KG1 (cell line): ENCODE results near the gene TRIM54.
"Not testable (repeated sequence)": the region's sequence is repeated elsewhere in the genome, so short reads cannot be mapped to it uniquely, and the experiment has no call there.

Experiments used
- DNase-seq: peaks from one replicate; lab custom pipeline; 2025; lab: John Stamatoyannopoulos, UW

The TRIM54 gene

DNA sequence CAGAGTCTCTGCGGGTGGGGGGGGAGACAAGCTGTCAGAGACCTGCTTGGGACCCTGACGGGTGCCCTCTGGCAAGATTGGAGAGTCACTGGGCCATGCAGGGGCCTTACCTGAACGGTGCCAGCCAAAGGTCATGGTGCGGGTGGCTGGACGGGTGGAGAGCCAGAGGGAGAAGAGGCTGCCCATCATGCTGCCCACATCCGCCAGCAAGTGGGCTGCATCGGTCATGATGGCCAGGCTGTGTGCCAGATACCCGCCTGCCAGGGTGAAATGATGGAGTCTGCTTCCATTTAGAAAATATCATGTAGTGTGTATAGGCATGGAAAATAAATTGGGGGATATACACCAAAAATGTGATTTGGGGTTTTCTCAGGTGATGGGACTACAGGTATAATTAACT lies 24.2 kb upstream of the TRIM54 start:
- DNase-seq, result no peak

DNA sequence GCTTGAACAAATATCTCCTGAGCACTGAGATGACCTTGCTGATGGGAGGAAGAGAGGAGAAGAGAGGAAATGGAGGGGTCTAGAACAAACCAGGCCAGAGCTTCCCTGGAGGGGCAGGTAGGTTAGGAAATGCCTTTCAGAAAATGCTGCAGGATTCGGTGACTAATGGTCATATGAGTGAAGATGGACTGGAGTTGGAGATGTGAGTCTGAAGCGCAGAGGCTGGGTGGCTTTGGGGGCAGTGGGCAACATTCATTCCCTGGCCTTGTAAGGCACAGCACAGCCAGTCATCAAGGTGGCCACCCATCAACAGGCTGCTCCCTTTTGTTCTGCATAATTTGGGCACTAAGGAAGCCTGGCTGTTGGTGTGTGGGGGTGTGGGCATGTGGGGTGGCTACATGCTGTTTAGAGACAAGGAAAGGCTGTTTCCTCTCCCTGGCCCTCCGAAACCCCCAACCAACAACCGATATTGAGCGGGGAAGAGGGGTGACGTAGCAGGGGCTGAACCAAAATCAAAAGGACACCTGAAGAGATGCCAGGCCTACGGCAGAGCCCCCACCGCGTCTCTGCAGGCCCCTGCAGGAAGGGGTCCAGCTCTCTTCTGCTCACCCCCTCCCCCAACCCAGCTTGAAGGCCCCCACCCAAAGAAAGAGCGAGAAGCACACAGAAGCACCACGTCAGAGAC lies 20.8 kb upstream of the TRIM54 start:
- DNase-seq, result no peak

DNA sequence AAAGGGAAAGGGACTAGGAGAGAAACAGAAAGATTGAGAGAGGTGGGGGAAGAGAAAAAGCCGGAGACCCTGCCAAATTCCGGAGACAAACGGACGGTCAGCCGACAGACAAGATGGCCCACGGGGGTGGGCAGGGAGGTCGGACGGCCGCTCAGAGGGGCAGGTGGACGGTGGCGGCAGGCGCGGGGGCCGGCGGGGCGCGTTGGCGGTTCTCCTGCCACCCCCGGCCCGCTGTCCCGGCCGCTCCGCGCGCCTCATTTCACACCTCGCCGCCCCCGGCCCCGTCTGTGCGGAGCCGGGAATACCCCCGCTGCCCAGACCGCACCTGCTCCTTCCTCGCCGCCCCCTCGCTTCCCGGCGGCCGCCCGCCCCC lies 20.3 kb upstream of the TRIM54 start:
- no peak for DNase-seq

DNA sequence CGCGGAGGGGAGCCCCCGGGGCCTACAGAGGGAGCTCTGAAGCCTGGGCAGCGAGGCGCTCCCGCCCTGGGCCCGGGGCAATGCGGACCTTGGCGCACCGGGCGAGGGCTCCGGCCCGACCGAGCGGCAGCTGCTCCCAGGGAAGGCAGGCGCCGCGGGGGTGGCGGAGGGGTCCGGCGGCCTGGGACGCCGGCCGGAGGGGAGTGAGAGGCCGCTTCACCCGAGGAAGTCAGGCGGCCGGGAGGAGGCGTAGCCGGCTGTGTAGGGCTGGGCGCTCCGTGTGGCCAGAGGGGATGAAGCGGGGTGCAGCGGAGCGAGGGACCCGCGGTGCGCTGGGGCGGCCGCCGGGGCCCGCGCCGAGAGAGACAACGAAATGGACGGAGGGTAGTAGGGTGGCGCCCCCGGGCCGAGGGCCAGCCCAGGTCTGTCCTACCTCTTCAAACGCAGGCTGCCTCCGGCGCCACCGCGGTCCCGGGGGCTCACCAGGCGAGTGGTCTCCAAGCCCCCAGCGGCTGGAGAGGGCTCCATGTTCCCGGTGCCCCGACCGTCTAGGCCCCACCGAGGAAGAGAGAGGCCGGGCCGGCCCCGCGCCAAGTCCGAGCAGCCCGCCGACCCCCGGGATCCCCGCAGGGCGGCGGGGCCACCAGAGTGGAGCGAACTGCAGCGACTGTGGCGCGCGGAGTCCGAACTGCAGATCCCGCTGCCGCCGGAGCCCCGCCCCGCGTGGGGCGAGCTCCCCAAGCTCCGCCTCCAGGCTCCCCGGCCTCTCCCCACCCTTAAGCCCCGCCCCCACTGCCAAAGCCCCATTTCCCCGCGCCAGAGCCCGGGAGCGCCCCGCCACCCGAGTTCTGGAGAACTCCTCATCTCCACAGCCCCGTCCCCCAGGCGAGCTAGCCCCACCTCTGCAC lies 19.6 kb upstream of the TRIM54 start, which contains the start of gene SLC30A3:
TSS of gene SLC30A3 (minus strand) at position 669 of the 908 bp plus-strand sequence. CDS start at position 528, 141 bp downstream.
- no peak for DNase-seq

DNA sequence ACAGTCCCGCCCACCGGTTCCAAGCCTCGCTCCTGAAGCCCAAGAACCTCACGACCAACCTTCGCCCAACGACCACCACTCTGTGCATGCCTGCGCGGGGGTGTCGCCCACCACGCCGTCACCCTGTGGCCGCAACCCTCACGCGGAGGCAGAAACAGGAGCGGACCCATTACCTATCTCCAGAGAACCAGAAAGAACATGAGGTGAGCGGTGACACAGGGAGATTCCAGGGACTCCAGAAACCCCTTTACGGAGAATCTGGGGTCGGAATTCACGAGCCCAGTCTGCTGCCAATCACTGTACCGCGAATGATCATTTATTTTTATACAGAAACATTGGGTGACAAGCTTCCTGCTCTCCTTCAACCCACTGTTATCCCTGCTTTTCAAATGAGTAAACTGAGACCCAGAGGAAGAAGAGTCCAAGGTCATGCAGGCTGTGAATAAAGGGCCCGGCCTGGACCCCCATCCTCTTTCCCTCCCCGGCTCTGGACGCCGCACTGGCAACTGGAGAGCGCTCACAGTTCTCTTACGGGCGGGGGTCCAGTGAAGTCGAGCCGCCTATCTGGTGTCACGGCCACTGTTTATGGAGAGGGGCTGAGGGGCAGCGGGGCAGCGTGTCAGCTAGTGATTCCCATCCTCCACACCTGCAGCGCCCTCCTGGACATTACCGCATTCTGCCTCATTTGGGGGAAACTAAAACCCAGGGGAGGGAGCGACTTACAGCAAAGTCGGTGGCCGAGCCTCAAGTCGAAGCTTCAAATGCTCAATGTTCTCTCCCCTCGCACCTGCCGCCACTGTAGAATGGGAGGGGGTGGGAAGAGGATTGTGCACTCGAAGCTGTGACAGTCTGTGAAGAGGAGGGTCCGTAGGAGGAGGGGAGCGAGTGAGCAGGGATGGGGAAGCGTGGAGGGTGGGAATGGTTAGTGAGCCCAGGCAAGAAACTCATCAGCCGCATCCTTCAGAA lies 18.7 kb upstream of the TRIM54 start:
- no peak for DNase-seq

DNA sequence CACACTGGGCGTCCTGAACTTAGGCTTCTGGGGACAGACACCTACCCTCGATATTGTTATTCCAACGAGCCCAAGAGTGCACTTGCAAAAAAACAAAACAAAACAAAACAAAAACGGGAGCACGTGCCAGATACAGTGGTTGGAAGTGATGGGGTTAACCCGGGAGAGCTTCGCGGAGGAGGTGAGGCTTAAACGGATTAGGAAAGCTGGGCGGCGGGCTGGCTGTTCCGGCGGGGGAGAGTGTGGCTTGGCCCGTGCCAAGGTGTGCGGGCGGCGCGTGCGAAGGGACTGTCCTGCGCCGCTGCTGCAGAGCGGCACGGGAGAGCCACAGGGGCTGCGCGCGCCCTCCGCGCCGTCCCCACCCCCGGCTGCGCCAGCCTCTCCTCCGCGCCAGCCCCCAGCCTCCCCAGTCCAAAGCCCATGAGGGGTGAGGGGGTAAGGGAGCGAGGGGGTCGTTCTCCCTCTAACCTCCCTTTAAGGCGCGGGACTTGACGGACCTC lies 17.9 kb upstream of the TRIM54 start:
- DNase-seq, result no peak

DNA sequence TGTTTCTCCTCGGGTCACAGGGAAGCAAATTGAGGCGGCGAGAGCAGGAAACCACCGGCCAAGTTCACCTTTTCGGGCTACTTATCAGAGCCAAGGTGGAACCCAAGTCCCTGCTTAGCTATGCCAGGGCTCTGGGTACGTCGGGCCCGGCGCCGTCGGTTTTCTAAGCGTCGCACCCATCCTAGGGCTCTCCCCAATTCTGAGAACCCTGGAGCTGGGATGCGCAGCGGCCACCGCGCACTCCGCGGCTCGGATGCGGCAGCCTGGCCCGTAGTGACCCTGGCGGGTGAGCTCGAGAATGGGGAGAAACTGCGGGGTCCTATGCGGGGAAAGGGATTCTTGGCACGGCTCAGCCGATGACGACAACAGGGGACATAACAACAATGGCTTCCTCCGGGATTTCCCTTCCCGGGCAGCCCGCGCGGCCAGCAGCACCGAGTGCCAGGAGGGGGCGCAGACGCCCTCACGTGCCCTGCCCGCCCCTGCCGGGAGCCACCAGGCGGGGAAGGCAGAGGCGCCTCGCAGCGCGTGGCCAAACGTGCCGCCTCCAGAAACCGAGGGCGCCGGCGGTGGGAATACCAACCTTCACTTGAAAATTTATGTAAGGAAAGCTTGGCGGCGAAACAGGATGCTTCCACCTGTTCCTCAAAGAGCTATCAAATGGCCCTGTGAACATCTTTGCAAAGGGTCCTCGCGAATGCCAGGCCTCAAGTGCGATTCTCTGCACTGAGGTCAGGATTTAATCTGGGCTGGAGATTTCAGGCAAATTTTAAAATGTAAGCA lies 17.3 kb upstream of the TRIM54 start:
- DNase-seq, result no peak

DNA sequence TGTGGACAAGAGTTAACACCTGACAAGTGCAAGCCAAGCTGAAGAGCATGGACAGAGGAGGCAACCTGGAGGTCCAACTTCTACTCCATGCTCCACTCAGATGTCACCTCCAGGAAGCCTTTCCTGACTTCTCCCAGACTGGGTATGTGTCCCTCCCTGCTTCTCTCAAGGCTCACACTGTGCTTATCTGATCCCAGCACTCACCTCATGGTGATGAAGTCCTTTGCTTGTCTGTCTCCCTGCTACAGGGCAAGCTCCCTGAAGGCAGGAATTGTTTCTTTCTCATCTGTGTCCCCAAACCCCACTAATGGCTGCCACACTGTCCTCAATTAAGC lies 16.7 kb upstream of the TRIM54 start:
- DNase-seq, result no peak

DNA sequence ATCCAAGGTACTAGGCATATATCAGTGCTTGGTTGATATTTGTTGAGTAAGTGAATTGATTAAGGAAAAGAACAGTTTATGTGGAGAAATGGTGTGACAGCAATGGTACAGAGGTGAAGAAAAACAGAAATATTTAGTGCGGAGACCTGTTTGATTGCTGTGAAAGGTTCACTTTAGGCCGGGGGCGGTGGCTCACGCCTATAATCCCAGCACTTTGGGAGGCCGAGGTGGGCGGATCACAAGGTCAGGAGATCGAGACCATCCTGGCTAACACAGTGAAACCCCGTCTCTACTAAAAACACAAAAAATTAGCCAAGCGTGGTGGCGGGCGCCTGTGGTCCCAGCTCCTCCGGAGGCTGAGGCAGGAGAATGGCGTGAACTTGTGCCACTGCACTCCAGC lies 13.9 kb upstream of the TRIM54 start:
- DNase-seq, result not testable (repeated sequence)

DNA sequence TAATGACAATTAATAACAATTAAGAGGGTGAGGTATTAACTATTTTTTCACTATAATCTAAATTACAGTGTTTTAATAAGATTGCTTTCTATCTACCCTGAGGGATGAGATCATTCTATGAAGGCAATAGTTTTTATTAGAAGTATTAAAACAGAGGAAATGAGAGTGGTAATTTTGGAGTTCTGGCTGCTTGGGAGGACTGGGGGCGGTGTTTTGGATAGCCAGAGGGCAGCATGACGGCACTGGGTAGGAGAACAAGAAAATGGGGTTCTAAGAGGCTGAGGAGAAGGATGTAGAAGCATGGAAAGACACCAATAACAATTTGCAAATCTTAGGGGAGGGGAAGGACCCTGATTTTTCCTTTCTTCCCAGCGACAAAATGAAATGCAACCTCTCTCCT lies 12.1 kb upstream of the TRIM54 start:
- DNase-seq, result no peak

DNA sequence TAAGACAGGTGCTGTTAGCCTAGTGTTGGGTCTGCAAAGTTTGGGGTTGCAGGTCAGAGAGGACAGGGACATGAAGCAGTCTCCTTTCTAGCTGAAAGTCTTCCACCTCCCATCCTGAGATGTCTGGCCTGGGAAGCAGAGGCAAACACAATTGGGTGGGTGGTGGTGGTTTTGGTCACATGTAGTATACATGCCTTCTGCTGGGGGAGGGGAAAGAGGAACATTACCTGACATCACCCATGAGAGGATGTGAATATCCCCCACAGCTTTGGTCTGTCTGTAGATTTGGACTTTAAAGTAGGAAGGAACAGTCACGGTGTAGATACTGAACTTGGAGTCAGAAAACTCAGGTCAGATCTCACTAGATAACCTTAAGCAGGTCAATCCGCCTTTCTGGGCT lies 11.6 kb upstream of the TRIM54 start:
- DNase-seq, result no peak

DNA sequence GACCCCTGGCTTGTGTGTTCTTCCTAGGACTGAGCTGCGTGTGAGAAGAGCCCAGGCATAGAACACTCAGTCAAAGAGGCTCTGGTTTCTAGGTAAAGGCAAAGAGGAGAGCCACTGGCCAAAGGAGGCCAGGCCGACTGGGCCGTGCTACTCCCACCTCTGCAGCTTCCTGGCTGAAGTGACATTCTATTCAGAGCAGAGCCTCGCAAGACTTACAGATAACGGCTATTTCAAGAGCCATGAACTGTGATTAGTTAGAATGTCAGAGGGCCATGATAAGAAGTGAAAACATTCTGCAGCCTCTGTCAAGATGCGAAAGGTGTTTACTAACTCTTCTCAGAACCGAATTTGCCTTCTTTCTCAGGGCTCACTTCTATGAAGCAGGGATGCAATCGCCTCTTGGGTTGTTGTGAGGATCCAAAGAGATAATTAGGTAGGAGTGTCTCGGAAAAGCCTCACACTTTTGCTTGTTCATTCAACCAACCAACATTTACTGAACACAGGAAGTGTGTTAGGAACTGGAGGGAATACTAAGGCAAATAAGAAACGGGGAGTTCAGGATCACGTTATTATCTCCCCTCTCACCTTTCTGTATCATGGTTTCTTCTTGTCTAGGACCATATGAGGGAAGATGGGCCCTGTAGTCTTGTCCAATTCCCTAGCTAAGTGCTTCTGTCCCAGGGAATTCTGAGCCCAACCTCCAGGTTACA lies 10.4 kb upstream of the TRIM54 start:
- DNase-seq, result no peak

DNA sequence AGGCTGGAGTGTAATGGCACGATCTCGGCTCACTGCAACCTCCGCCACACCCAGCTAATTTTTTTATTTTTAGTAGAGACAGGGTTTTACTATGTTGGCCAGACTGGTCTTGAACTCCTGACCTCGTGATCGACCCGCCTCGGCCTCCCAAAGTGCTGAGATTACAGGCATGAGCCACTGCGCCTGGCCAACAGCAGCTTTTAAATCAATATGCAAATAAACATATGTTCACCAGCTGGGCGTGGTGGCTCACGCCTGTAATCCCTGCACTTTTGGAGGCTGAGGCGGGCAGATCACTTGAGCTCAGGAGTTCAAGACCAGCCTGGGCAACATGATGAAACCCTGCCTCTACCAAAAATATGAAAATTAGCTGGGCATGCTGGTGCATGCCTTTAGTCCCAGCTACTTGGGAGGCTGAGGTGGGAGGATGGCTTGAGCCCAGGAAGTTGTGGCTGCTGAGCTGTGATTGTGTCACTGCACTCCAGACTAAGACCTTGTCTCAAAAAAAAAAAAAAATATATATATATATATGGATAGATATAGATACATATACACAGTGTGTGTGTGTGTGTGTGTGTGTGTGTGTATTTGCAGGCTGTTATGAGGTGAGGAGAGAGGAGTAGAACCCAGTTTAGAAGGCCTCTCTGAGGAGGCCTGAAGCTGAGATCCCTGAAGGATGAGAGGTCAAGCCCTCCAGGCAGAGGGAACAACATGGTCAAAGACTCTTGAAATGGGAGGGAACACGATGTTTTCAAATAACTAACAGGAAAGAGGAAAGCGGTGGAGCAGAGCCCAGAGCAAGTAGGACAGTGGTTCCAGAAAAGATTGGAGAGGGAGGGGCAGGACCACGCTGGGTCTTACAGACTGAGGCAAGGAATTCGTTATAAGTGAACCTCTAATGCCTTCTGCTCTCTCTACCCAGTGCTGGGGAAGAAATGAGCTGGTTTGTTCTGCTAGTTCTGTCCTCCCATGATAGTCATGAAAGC lies 9.4 kb upstream of the TRIM54 start:
- not testable (repeated sequence) for DNase-seq

DNA sequence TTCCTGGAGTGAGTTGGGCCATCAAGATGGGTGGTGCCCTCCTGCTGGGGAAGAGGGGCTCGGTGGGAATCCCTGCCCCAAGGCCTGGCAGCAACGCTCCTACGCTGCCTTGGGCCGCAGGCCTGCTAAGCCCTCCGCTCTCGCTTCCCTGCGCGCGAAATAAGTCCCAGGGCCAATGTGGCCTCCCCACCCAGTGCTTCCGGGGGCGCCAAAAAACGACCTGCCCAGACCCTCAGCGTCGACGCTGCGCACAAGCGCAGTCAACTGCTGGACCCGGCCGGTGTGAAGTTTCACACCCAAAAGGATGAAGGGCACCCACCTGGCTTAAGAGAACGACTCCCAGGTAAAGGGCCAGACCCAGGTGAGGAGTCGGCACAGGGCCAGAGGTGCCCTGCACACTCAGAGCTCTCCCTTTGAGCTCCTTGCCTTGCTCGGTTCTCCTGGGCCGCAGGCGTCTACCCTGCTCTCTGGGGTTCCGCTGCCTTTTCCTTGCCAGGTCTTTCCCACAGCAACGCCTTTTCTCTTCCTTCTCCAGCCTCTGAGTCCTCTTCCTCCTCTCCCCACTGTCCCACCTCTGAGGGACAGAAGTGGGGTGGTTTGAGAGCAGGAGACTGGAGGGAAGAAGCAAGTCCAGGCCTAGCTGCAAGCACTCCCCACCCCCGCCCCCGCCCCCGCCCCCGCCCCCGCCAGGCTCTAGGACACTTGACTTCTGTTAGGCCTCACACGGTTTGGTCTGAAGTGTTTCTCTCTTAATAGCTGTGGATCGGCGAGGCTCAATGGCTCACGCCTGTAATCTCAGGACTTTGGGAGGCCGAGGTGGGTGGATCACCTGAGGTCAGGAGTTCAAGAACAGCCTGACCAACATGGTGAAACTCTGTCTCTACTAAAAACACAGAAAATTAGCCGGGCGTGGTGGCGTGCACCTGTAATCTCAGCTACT lies 6.7 kb upstream of the TRIM54 start, which contains the start of gene DNAJC5G:
TSS of gene DNAJC5G (plus strand) at position 223 of the 940 bp plus-strand sequence. CDS start 1,296 bp downstream, outside the sequence.
- no peak for DNase-seq

DNA sequence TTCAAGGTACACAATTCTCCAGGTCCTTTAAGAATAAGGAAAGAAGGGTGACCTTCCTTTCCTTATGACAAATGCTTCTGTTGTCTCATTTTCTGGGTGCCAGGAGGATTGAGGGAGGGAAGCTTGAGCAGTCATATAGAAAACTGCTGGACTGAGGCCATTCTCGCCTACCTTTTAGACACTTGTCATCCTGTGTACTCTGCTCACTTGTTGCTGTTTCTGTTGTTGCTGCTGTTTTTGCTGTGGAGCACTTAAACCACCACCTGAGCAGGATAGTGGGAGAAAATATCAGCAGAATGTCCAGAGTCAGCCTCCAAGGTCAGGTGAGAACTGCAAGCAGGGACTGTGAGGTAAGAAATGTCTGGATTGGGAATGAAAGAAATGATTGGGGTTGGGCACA lies 4.2 kb upstream of the TRIM54 start:
- DNase-seq, result no peak

DNA sequence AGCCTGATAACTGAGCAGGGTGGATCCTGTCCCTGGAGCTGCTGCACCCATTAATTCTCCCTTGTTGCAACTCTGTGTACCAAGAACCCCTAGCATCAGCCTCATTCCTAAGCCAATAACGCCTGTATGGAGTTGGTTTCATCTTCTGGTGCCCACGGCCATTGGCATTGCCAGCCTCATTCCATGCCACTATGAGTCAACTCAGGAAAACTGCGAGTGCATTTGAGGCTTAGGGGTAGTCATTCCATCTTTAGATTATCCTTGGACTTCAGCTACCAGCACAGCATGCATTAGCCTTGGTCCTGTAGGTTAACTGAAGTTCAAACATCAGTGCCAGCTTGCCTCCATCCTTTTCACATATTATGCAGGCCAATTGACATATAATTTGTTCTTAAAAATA lies 1.4 kb upstream of the TRIM54 start:
- DNase-seq, result no peak

DNA sequence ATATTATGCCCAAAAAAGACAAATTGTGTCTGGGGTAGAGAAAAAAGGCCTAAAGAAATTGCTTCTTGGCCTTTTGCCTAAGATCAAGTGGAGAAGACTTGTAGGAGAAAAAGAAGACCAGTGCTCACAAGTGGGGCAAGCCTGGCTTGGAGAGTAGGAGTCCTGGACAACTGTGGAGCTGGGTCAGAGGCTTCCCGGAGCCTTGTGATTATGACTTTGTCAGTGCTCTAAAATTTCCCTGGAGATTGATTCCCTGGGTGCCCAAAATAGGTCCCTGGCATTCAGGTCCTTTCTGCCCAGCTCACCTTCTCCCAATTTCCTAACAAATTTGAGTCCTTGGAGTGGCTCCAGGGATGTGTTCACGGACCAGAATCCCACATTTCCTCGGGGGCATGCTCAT lies 787 bp upstream of the TRIM54 start:
- no peak for DNase-seq

DNA sequence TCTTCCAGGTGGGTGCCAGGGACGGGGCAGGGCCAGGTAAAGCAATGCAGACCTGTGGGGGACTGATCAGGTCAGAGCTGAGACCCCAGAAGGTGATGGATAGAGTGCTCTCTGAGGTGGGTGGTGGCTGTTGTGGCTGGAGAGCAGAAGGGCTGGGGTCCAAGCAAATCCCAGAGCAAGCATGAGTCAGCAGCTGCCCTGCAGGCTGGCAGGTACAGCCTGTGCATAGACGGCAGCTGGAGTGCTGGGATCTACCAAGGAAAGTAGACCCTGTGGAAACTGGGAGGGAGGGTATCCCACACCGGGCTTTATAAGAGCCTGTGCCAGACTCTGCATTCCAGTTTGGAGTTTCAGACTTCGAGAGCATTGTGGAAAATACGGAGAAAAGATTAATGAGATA lies 663 bp downstream of the TRIM54 start:
- DNase-seq, result no peak
